Sigmoid colon (tissue), 4 donors: ENCODE data around the gene OPCML.

Source experiments
- EP300 ChIP-seq, 4 donors: sonication (generic); formaldehyde crosslinking; IDR thresholded peaks; one replicate each; pipeline ENCODE4 v1.6.1; 2017; ENCODE audit warnings: antibody characterized with exemption in 4 of 4
- TF ChIP-seq, protein P1 (sequence below), 4 experiments: fragments of 450-650 bp in 3 of 4; fragments of 200-600 bp in 1 of 4; IDR thresholded peaks; one replicate each; pipeline ENCODE4 v1.5.1; 2016 to 2019; ENCODE audit warnings: antibody characterized with exemption in 4 of 4, mild to moderate bottlenecking in 3 of 4, moderate library complexity in 2 of 4

DNA sequence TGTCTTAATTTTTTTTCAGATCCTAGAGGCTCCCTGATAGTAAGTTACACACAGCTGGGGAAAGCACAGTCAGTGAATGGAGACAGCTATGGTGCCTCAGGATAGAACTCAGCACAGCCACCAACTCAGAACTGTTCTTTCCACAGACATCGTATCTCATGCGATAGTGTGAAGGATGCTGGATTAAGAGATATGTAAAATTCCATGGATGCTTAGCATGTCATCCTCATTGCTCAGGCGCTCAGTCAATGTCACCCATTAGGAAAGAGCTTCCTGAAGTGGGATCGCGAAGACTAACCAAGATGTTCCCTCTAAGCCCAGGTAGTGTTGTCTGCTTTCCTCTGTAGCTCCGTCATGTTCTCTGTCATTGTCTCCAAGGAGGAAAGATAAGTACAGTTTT, 1000.4 kb downstream of the OPCML start:
- TF ChIP-seq, protein P1, sequence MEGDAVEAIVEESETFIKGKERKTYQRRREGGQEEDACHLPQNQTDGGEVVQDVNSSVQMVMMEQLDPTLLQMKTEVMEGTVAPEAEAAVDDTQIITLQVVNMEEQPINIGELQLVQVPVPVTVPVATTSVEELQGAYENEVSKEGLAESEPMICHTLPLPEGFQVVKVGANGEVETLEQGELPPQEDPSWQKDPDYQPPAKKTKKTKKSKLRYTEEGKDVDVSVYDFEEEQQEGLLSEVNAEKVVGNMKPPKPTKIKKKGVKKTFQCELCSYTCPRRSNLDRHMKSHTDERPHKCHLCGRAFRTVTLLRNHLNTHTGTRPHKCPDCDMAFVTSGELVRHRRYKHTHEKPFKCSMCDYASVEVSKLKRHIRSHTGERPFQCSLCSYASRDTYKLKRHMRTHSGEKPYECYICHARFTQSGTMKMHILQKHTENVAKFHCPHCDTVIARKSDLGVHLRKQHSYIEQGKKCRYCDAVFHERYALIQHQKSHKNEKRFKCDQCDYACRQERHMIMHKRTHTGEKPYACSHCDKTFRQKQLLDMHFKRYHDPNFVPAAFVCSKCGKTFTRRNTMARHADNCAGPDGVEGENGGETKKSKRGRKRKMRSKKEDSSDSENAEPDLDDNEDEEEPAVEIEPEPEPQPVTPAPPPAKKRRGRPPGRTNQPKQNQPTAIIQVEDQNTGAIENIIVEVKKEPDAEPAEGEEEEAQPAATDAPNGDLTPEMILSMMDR (IDR thresholded peaks at IDR 0.05), result no peak
- no peak for TF ChIP-seq EP300 (IDR thresholded peaks at IDR 0.05)
